HL-60 (cell line): ENCODE measurements around the gene SLC25A21.

Experiments used
- DNase-seq, 2 experiments: peaks; one replicate each; pipeline ENCODE4 v3.0.0-alpha.2; 2010 to 2020; ENCODE audit warnings: low read depth in 1 of 2, low spot score in 1 of 2
- H3K27ac ChIP-seq: fragments of 250-450 bp; sonication (Bioruptor Pico); replicated peaks from 2 replicates; pipeline ENCODE4 v1.5.1; 2020; ENCODE audit warnings: mild to moderate bottlenecking, moderate library complexity
- H3K27me3 ChIP-seq: fragments of 250-450 bp; sonication (Bioruptor Pico); 2 replicates; pipeline ENCODE4 v1.5.1; 2021; ENCODE audit warnings: mild to moderate bottlenecking, moderate library complexity; ENCODE audit not compliant: insufficient read depth, poor library complexity, severe bottlenecking
- H3K4me3 ChIP-seq: replicated peaks from 2 replicates; pipeline ENCODE4 v1.5.1; 2011; ENCODE audit warnings: mild to moderate bottlenecking, control low read depth, low read length; ENCODE audit not compliant: insufficient read depth
- CTCF ChIP-seq: IDR thresholded peaks from one replicate; pipeline ENCODE4 v1.5.1; 2011; ENCODE audit warnings: low read length, control low read depth, inconsistent platforms; ENCODE audit not compliant: insufficient read depth
- GABPA ChIP-seq: IDR thresholded peaks from 2 replicates; pipeline ENCODE4 v1.6.1; 2012; ENCODE audit warnings: low read depth
- POLR2AphosphoS5 ChIP-seq: IDR thresholded peaks from 2 replicates; pipeline ENCODE4 v1.6.1; 2012; ENCODE audit warnings: low read depth
- SPI1 ChIP-seq: IDR thresholded peaks from 2 replicates; pipeline ENCODE4 v1.6.1; 2012; ENCODE audit warnings: low read depth, mild to moderate bottlenecking, borderline replicate concordance
- TF ChIP-seq, protein P1 (sequence below): IDR thresholded peaks from 2 replicates; pipeline ENCODE4 v1.6.1; 2012; ENCODE audit warnings: low read depth; ENCODE audit not compliant: insufficient replicate concordance

The SLC25A21 gene

DNA sequence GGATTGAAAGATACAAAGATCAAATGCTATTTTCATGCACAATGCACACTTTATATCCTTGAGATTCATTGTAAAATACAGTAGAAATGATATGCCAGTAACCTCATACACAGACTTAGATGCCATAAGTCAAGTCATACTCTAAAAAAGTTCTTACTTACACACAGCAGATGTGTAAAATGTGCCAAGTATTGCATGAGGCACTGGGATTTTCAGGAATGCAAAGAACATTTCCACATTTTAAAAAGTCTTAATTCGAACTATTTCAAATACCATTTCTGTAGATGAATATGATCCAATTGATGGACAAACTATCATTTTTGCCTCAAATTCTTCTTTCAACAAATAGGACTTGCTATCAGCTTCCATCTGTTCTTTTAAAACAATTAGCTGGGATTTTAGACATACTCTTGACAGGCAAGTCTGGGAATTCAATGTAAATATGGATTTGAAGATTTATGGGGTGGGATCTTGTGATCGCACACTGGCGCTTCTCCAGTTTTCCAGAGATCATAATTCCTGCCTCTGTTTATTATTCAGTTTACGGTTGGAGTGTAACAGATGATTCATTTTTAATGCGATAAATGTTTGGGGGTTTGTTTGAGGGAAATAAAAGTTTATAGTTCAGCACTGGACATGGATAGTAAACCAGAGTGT lies 326.9 kb downstream of the SLC25A21 start:
- no peak for TF ChIP-seq POLR2AphosphoS5
- TF ChIP-seq GABPA, result no peak
- TF ChIP-seq, protein P1, sequence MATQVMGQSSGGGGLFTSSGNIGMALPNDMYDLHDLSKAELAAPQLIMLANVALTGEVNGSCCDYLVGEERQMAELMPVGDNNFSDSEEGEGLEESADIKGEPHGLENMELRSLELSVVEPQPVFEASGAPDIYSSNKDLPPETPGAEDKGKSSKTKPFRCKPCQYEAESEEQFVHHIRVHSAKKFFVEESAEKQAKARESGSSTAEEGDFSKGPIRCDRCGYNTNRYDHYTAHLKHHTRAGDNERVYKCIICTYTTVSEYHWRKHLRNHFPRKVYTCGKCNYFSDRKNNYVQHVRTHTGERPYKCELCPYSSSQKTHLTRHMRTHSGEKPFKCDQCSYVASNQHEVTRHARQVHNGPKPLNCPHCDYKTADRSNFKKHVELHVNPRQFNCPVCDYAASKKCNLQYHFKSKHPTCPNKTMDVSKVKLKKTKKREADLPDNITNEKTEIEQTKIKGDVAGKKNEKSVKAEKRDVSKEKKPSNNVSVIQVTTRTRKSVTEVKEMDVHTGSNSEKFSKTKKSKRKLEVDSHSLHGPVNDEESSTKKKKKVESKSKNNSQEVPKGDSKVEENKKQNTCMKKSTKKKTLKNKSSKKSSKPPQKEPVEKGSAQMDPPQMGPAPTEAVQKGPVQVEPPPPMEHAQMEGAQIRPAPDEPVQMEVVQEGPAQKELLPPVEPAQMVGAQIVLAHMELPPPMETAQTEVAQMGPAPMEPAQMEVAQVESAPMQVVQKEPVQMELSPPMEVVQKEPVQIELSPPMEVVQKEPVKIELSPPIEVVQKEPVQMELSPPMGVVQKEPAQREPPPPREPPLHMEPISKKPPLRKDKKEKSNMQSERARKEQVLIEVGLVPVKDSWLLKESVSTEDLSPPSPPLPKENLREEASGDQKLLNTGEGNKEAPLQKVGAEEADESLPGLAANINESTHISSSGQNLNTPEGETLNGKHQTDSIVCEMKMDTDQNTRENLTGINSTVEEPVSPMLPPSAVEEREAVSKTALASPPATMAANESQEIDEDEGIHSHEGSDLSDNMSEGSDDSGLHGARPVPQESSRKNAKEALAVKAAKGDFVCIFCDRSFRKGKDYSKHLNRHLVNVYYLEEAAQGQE, result no peak
- TF ChIP-seq SPI1, result no peak
- no peak for TF ChIP-seq CTCF
- Histone ChIP-seq H3K4me3 (no peak overlapping the region), H3K27me3 (peaks cover 4% of the 10 kb centered on the region), H3K27ac (no peak overlapping the region)
- DNase-seq, result no peak

DNA sequence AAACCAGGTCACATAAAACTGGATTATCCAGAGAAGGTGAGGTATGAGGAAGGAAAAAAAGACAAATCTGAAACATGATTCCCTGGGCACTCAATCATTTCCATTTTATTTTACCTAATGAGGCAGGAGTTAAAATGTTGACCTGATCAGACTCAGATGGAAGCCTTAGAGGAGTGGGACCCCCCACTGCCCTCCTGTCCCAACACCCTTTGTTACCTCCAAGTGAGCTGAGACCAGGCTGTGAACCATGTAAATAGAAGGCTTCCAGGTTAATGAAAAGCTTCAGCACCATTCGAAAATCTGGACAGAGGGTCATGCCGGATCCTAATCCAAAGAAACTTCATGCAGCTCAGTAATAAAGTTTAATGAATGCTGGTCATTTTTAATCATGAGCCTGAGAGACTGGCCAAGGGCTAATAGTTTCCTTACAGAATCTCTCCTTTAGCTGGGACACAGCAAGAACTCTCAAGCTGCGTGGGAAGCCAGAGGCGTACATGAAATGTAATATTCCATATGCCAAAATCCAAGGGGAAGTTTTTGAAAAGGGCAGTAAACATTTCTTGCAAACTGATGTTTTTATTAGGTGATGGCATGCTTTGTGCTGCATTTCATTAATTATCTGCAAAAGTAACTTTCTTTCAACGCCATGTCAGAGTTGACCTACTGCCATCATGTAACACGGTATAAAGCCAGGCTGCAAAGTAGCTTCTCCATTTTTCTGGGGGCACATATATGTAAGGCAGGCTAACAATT lies 327.8 kb downstream of the SLC25A21 start:
- H3K27ac ChIP-seq, result no peak overlapping the region
- no peak for DNase-seq
- H3K4me3 ChIP-seq, result no peak overlapping the region
- H3K27me3 ChIP-seq, result peaks cover 6% of the 10 kb centered on the region
- no peak for TF ChIP-seq GABPA
- TF ChIP-seq, protein P1, result no peak
- no peak for TF ChIP-seq POLR2AphosphoS5
- no peak for TF ChIP-seq CTCF
- no peak for TF ChIP-seq SPI1

- Histone ChIP-seq H3K27ac (no peak overlapping the region), H3K27me3 (peaks cover 3% of the 10 kb centered on the region), H3K4me3 (no peak overlapping the region)
- DNase-seq, result no peak
- no peak for TF ChIP-seq CTCF
- TF ChIP-seq, protein P1, result no peak
- TF ChIP-seq SPI1, result no peak
- TF ChIP-seq GABPA, result no peak
- TF ChIP-seq POLR2AphosphoS5, result no peak
Observed at GRCh38 chr14:36843410-36843809, 329.0 kb downstream of the SLC25A21 start.
